ENCODE measurements around the gene RPGR.
A peak's percentile ranks its signal among the peaks of the same experiment; 100 is the strongest.

The RPGR gene

DNA sequence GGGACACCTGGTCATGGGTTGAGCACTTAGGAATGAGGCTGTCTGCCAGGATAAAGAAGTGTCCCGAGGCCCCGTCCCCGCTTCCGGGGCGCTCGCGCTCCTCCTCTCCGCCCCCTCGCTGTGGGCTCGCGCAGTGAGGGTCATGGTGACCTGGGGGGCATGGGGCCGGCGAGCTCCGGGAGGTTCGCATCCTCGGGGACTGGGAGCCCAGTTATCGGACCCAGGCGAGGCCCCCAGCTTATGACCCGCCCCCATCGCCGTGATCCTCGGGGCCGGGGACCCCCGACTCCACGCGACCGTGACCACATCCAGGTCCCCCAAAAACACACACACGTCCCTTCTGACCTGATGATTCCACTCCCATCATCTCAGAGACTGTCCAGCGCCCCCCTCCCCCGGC, 71.3 kb downstream of the RPGR start:
- DNase-seq = no peak

DNA sequence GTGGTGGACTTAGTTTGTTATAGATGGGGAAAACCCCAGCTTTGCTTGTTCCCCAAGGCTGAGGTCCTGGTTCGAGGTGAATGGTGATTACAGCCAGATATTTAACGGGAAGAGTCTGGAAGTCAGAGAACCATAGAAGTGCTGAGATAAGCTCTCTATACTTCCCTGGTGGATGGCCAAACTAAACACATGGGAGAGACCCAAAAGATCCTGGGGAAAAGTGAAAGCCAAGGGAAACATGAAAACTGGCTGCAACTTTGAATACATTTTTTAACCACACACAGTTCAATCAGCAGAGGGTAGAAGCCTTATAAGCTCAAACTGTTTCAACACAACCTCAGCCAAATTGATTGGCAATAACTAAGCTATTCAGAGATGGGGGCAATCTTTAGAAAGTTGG, 77.3 kb downstream of the RPGR start:
- DNase-seq = no peak

DNA sequence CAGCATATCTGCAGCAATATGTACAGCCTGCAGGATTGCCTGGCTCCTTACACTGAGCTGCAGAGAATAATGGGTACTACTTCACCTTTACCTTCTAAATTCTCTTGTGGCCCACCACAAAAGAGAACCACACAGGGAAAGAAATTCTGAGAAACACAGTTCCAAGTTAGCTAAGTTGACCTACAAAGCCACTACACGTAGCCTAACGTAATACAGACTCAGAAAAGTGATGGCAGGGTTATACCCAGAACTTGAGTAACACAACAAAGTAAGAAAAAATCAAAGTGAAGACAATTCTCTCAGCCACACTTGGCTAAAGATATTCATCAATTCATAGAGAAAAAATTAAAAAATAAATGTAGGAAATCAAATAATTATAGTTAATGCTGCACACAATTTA, 80.3 kb downstream of the RPGR start:
- DNase-seq = no peak

DNA sequence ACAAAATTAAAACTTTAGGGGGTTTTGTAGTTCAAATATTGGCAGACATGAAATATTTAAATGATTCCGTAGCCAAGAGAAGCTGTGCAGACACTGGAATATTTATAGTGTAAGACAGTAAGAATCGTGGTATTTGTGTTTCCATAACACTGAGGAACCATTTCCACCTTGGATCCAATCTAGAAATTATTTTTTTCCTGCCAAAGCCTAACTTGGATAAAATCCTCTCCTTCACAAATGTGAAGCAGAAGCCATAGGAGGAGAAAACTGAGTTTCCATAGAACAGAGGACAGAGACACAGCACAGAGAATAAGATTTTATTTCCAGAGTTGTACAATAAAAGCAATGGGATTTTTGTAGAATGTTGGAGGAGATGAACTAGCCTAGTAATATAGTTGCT, 86.8 kb downstream of the RPGR start:
- DNase-seq = no peak

DNA sequence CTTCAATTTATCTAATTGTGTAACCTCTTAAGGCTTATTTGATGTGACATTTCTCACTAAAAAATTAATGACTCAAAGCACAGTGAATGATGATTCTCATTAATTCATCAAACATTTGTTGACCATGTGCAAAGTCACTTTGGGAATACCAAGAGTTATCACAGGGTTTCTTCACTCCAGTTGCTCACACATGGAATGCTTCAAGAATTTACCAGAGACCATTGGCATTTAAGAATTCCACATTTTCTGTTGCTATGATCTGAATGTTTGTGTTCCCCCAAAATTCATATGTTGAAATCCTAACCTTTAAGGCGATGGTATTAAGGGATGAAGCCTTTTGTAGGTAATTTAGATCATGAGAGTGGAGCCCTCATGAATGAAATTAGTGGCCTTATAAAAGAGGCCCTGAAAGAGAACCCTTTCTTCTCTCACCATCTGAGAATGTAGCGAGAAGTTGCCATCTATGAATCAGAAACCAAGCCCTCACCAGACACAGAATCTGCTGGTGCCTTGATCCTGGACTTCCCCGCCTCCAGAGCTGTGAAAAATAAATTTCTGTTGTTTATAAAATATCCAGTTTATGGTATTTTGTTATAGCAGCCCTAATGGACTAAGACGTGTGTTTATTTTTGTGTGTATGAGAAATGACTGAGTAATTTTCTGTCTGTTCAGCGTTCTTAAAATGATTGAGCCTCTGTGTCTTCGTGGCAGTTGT, 90.3 kb downstream of the RPGR start:
- no peak for DNase-seq

DNA sequence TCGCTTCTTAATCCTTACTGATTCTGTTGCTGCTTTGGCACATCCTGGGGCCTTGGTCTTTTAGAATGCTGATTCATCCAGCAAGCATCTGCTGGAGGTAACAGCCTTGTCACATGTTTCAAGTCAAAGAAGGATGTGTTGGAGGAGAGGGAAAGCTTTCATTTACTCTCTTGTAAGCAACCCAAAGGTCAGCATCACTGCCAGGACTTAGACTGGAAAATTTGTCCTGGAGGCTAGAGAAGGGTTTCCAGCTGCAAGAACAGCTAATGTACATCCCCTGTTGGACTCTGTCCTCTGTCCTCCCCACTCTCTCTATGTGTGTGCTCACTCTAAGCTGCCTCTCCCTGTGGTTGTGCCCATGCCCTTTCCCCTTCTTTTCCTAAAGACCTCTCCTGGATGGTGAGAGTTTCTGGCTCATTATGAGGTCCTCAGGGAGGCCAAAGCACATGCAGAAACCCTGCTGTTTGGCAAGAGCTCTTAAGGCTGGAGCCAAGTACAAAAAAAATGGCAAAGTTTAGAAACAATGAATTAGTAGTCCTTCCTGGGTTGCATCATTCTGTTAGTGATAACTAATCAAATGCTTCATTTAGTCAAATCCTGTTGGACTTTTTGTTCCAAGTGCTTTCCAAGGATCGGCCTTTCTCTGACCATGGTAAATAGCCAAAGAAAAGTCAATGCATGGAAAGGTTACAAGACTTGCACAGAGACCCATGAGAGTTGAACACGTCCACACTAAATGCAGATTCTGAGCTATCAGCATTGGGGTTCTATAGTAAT, 93.2 kb downstream of the RPGR start:
- DNase-seq = peak; percentile 29

DNA sequence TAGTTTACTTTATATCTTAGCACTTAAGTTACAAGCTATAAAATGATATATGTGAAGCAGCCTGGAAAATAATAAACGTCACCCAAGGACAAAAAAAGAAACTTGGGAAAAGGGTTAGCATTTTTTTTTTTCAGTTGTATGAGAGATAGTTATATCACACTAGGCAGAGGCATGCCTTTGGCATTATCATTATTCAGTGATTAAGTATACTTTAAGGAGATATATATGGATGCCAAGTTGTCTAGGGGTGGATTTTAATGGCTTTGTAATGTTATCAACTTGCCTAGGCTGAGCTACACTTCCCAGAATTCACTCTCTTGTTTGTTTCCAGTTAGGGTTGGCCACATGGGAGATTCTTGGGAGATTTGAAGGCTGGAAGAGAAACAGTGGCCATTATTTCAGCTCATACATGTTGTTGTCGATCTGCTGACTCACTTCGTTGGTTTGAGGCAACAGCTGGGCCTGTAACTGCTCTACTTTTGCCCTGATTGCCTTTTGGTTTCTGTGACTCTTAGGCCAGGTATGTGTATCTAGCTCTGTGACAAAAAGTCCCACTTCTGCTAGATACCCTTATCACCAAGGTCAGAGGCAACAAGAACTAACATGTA, 95.1 kb downstream of the RPGR start:
- no peak for DNase-seq

DNA sequence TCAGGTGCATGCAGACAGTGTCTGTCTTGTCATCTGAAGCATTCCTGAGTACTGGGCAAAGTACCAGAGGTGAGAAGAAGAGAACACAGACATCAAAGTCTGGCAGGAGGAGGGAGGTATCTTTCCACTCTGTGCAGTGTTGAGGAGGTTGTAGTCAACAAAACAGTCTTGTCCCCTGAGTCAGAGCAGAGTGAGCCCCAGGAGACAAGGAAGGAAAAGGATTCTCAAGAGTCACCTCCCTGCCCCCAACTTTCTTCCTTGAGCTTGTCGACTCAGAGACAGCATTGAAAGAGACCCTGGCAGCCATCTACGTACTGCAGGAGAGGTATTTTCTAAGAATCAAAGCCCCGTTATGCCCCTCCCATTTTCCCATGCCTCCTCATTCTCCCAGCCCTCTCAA, 102.2 kb downstream of the RPGR start:
- DNase-seq = no peak

DNA sequence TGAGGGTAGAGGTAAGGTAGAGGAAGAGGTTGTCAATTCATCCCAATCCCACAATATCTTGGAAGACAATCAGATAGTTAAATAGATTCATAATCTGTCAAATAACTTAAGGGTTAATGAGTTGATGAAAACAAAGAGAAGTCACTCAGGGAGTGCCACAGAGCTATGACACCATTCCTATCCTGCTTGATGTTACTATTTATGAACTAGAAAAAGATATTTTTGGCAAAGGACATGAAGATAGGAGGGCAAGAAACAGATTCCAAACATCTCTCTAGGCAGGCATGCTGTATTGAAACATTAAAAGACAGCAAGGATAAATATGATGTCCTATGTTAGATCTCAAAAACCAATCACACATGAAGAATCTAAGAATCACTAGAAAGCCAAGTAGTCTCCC, 103.1 kb downstream of the RPGR start:
- no peak for DNase-seq

DNA sequence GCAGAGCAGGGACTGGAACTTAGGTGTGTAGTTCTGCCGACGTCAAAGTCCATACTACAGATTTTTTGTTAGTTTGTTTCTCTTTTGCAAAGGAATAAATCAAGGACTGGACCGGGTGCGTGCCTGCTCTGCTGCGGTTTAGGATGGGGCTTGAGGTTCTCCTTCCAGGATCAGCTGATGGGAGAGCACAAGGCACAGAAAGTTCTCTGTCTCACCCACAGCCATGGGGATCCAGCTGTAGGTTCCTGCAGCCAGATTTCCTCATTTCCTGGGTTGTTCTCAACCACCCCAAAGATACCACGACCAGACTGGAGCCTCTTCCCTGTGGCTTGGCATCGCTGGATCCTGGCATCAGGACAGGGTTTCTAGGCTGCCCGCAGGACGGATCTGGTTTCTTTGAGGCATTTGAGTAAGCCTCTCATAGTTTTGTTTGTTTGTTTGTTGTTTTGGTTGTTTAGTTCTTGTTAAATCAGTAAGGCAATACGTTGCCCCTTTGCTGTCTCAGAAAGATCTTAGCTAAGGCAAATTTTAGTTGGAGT, 105.8 kb downstream of the RPGR start:
- DNase-seq = no peak

DNA sequence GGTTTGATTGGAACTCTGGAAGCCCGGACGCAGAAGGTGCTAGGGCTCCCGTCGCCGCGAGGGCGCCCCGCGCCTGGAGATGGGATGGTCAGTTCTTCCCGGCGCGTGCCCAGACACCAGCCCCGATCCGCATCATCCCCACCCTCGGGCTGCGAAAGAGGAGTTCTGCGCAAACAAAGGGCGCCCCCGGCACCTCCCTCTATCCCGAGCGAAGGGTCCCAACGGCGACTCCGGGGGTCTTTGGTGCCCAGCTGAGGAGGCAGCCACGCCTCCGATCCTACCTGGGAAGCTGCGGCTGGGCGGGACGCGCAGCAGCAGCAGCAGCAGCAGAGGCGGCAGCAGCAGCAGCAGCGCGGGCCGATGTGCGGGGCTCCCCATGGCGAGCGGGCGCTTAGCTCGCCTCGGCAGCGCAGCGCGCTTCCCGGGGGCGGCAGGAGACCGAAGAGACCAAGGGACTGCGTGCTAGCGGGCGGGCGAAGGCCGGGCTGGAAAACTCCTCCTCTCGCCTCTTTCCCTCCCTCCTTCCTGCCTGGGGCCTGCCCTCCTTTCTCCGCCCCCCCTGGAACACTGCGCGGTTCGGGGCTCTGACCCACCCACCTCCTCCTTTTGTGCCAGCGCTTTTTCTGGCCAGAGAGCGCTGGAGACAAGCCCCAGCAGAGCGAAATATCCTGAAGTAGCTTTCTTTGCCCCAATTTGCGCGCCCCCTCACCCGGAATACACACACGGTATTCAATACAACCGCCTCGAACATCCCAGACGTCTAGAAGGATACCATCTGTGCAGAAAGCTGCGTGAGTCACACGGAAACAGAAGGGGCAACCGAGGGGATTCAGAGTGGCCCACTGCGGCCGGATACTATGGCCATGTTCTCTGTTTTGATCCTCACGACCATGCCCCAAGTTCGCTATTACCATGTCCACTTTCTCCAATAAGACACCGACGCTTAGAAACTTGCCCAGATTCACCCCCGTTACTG, 106.6 kb downstream of the RPGR start, which contains the start of gene SRPX:
TSS of gene SRPX (minus strand) at position 457 of the 976 bp plus-strand sequence. CDS start at position 378, 79 bp downstream.
- DNase-seq = no peak

DNA sequence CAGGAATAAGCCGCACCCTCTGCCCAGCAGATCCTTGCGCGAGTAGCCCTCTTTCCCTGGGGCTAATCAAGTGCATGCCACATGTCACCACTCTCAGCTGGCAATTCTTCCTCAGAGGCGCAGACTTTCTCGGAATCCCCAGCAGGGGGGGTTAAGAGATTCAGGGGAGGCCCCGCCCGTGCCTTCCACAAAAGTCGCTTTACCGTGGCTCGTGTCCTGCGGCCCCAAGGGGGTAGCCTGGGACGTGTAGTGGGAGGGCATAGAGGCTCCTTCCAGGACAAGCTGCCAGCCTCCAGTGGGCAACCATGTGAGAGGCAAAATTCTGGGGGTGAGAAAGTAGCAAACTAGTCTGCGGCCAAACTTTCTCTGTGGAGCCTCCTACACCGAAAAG, 107.3 kb downstream of the RPGR start:
- DNase-seq = no peak

Data from NCI-H446 treated with DMSO at 0.1 percent for 48 hours (cell line).